Fibroblast of villous mesenchyme (primary cell): ENCODE data around the gene DEPDC7. TPM values are rescaled to one million over a fixed set of nuclear protein-coding genes. Genes with fewer than 3 reads are reported as not detected.
"Not testable (repeated sequence)": the region's sequence is repeated elsewhere in the genome, so short reads cannot be mapped to it uniquely, and the experiment has no call there.

ENCODE experiments used
- DNase-seq: peaks from one replicate; pipeline ENCODE4 v3.0.0-alpha.2; 2010; ENCODE audit warnings: low read depth
- H3K4me3 ChIP-seq: 2 replicates; pipeline ENCODE4 v1.5.1; 2011; ENCODE audit warnings: low read depth, mild to moderate bottlenecking, low read length
- total RNA-seq: library from RNA; depleted of rRNA; stranded (reverse); fragments of >200 nt; gene quantifications from 2 replicates; pipeline ENCODE4 v1.2.3, GENCODE V29; 2012
- TF ChIP-seq, protein P1 (sequence below): IDR thresholded peaks from 2 replicates; pipeline ENCODE4 v1.5.1; 2012; ENCODE audit warnings: low read depth, mild to moderate bottlenecking, low read length; ENCODE audit not compliant: insufficient read depth

The DEPDC7 gene
- total RNA-seq, 1 donor, result 11.7 TPM

DNA sequence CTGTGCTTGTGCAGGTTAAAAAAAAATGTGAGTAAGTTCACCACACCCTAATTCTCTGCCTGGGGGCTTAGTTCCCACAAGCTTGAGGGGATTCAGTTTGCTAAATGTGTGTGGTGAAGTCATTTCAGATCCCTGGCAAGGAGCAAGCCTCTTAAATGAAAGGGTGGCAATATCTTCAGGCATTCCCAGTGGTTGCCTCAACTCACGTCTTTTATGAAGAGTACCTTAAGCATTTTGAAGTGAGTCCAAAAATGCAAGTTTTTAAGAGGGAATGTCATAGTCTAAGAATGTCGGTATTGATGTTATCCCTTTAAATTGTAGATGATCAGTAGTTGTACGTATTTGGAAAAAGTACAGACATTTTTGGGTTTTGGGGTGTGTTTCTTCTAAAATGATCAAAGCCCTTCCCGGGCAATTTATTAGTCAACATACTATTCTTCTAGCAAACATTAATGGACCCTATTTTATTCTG lies 28.6 kb downstream of the DEPDC7 start:
- no peak for DNase-seq
- no peak overlapping the region for H3K4me3 ChIP-seq
- TF ChIP-seq, protein P1, sequence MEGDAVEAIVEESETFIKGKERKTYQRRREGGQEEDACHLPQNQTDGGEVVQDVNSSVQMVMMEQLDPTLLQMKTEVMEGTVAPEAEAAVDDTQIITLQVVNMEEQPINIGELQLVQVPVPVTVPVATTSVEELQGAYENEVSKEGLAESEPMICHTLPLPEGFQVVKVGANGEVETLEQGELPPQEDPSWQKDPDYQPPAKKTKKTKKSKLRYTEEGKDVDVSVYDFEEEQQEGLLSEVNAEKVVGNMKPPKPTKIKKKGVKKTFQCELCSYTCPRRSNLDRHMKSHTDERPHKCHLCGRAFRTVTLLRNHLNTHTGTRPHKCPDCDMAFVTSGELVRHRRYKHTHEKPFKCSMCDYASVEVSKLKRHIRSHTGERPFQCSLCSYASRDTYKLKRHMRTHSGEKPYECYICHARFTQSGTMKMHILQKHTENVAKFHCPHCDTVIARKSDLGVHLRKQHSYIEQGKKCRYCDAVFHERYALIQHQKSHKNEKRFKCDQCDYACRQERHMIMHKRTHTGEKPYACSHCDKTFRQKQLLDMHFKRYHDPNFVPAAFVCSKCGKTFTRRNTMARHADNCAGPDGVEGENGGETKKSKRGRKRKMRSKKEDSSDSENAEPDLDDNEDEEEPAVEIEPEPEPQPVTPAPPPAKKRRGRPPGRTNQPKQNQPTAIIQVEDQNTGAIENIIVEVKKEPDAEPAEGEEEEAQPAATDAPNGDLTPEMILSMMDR, result no peak

DNA sequence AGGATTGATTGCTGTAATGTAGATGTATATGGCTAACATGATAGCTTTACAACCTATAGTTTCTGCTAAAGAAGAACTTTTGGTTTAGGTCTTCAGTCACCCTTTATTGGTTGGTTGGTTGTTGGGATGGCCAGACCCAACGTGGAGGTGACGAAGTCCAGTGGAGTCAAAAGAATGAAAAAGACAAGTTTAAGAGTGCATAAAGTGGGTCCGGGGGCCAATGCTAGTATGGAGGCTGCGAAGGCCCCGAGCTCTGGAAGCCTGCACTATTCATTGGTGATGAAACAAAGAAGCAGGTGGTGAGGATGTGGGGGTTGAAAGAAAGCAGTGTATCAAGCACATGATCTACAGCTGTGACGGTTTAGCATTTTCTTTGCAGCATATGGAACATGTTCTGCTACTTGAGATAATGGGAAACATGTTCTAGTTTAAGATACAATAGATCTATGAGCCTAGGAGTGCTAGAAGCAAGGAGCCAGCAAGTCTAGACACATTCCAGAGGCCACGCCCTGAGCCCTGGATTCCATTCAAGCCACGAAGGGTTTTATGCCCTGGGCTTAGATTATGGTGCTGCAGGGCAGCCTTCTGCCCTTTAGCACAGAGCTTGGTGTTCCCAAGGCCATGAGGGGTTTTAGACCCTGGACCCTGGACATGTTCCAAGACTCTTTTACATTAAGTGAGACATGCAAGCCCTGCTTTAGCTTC lies 30.0 kb downstream of the DEPDC7 start:
- no peak for DNase-seq
- TF ChIP-seq, protein P1, result no peak
- H3K4me3 ChIP-seq, result no peak overlapping the region

DNA sequence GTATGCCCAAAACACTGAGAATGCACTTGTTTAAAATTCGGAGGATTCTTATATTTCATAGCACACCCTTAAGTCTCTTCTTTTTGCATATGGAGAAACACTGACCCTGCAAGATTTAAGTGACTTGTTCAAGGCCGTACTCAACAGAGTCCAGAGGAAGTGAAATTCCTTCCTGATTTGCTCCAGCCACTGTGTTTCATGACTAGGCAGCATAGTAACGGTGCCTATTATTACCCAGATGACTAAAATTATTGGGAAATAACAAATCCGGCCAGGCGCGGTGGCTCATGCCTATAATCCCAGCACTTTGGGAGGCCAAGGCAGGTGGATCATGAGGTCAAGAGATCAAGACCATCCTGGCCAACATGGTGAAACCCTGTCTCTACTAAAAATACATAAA lies 33.0 kb downstream of the DEPDC7 start:
- DNase-seq, H3K4me3 ChIP-seq: not testable (repeated sequence)

DNA sequence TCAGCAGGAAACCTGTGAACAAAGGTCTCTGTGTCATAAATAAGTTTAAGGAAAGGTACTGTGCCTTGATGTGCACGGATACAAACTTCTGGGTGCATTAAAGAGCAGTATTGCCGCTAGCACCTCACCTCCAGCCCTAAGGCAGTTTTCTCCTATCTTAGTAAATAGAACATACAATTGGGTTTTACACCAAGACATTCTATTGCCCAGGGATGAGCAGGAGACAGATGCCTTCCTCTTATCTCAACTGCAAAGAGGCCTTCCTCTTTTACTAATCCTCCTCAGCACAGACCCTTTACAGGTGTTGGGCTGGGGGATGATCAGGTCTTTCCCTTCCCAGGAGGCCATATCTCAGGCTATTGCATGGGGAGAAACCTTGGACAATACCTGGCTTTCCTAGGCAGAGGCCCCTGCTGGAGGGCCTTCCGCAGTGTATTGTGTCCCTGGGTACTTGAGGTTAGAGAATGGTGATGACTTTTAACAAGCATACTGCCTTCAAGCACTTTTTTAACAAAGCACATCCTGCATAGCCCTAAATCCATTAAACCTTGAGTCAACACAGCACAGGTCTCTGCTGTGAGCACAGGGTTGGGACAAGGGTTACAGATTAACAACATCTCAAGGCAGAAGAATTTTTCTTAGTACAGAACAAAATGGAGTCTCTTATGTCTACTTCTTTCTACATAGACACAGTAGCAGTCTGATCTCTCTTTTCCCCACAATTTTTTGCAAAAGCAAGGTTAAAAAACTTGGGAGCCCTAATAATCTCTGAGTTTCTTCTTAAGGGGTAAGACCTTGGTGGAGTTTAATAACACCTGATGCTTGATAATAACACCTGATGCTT lies 34.1 kb downstream of the DEPDC7 start:
- not testable (repeated sequence) for DNase-seq, H3K4me3 ChIP-seq

DNA sequence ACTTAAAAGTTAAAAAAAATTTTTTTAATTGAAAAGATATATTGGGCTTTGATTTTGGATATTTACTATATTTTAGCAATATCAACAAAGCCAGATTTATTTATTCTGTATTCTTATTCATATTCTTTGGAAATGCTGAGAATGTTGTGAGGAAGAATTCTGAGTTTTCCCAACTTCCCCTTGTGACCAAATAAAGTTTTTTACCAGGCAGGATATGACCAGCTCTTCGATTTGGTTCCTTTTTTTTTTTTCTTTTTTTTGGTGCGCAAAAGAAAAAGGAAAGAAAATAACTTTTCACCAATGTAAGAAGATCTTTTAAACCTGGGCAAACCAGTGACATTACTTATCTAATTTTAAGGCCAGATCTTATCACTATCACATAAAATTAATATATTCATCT lies 36.6 kb downstream of the DEPDC7 start:
- no peak overlapping the region for H3K4me3 ChIP-seq
- TF ChIP-seq, protein P1, result no peak
- DNase-seq, result no peak

DNA sequence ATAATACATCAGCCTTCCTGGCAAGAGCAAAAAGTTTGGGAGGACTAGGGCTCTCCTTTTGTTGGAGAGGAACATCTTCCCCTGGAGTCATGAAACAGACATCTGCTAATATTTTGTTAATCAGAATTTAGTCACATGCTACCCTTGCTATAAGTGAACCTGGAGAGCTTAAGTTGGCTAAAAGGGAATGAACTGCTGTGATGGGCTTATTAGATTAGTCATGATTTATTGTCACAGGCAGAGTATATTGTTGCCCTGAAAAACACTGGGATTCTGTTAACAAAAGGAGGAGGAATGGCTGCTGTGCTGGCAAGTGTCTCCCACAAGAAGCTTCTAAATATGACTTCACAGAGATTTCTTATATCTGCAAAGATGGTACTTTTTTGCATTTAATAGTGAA lies 39.7 kb downstream of the DEPDC7 start:
- no peak overlapping the region for H3K4me3 ChIP-seq
- DNase-seq, result no peak
- TF ChIP-seq, protein P1, result no peak

DNA sequence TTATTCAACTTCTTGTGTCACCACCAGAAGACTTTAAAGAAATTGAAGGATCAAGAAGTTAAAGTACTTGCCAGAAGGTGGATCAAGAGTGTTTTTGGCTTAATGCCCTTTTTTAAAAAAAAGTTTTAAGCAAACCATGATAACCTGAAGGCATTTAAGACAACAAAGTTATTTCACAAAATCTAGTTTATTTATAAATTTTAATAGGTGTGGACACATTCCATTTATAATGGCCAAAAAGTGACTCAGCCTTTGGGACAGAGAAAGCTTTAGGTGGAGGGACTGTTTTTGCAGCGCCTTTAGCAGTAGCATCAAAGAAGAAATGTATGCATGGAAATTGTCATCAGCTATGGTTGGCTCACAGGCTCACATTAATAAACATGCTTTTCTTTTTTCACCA lies 41.6 kb downstream of the DEPDC7 start:
- no peak for DNase-seq
- TF ChIP-seq, protein P1, result no peak
- no peak overlapping the region for H3K4me3 ChIP-seq
